GM13977 (cell line): Measurements from ENCODE around the gene MAS1L.

ENCODE experiments used
- DNase-seq: peaks from one replicate; pipeline ENCODE4 v3.0.0; 2012; ENCODE audit warnings: low spot score
- in situ Hi-C: fragments of 300-500 bp; cut with MboI; formaldehyde crosslinking; loops from one replicate; pipeline ENCODE4 v1.12.0; 2022; ENCODE audit warnings: low sequenced_read_pairs, low pct_unique_long_range_greater_than_20kb, mixed read lengths, inconsistent platforms; ENCODE audit not compliant: unreplicated experiment
- TF ChIP-seq, protein P1 (sequence below): IDR thresholded peaks from 2 replicates; pipeline ENCODE4 v1.5.1; 2012; ENCODE audit warnings: mild to moderate bottlenecking, control low read depth; ENCODE audit not compliant: insufficient read depth; ENCODE audit errors: extremely low read depth, missing control alignments

The MAS1L gene

GRCh38 chr6:29500594-29500993, 12.8 kb upstream of the MAS1L start:
- in situ Hi-C loops, result no loop called here
- DNase-seq, result no peak

GRCh38 chr6:29499704-29500103, 11.9 kb upstream of the MAS1L start:
- in situ Hi-C loops, result no loop called here
- TF ChIP-seq, protein P1, sequence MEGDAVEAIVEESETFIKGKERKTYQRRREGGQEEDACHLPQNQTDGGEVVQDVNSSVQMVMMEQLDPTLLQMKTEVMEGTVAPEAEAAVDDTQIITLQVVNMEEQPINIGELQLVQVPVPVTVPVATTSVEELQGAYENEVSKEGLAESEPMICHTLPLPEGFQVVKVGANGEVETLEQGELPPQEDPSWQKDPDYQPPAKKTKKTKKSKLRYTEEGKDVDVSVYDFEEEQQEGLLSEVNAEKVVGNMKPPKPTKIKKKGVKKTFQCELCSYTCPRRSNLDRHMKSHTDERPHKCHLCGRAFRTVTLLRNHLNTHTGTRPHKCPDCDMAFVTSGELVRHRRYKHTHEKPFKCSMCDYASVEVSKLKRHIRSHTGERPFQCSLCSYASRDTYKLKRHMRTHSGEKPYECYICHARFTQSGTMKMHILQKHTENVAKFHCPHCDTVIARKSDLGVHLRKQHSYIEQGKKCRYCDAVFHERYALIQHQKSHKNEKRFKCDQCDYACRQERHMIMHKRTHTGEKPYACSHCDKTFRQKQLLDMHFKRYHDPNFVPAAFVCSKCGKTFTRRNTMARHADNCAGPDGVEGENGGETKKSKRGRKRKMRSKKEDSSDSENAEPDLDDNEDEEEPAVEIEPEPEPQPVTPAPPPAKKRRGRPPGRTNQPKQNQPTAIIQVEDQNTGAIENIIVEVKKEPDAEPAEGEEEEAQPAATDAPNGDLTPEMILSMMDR, result no peak
- DNase-seq, result no peak

More at GRCh38 chr6:29500594-29500993, 12.8 kb upstream of the MAS1L start:
- TF ChIP-seq, protein P1, result no peak

DNA sequence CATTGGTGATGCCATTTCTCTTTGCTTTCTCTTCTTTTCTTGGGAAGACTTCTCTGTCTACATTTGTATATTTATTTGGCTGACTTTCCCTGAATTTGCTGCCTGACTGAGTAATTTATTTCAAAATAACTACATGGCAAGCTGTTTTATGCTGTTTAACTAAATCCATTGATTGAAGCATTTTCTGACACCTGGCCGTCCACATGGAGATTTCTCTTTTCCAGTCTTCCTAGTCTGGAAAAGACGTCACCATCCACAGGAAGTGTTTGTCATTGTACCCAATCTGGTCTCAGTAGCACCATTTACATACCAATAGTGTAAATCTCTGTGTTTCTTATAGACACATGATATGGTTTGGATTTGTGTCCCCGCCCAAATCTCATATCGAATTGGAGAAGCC, 9.2 kb upstream of the MAS1L start:
- DNase-seq, result no peak
- in situ Hi-C loops, result no loop called here
- TF ChIP-seq, protein P1, result no peak

DNA sequence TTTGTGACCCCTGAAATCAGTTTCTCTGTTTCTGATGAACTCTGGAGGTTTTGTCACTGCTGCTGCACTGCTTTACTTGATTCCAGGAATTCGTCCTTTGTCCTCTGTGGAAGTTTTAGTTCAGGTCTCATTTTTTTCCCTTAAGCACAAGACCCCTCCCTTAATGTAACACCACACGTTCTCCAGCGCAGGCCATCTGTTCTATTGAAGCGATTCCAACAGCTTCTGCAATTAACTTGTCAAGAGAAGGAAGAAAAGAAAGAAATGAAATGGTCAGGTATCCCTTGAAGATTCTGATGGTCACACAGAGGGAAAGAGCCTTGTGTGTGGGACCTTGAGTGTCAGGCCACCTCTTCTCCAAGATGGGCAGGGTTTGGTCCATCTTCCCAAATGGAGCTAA, 7.8 kb upstream of the MAS1L start:
- in situ Hi-C loops, result no loop called here
- no peak for DNase-seq
- TF ChIP-seq, protein P1, result no peak

DNA sequence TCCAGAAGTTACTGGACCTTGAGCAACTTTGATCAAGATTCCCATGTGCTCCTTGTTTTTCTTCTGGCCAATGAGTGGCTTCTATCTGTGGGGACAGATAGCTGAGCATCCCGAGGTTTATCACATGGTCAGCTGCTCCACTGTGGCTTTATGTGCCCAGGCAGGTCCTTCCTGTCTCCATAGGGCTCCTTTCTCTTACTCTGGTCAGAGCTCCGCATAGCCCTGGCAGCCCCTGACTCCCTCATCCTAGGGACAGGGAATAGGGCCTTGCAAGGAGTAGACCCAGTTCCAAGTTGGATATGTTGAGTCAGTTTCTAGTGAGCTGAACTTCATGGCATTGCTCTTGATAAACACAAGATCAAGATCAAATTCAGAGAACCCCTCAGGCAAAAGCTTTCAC, 6.4 kb upstream of the MAS1L start:
- in situ Hi-C loops, result no loop called here
- TF ChIP-seq, protein P1, result no peak
- DNase-seq, result no peak

DNA sequence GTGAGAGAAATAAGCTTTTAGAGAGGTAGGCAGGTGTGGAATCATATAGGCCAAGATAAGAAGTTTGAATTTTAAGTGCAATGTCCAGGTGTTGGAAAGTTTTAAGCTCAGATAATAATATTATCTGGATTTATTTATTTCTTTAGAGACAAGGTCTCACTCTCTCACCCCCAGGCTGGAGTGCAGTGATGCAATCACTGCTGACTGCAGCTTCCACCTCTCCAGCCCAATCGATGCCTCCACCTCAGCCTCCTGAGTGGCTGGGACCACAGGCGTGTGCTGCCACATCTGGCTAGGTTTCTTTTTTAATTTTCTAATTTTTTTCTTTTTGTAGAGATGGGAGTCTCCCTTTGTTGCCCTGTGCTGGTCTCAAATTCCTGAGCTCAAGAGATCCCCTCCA, 5.5 kb upstream of the MAS1L start:
- in situ Hi-C loops, result no loop called here
- no peak for DNase-seq
- TF ChIP-seq, protein P1, result no peak

- DNase-seq, result no peak
- in situ Hi-C loops, result no loop called here
- TF ChIP-seq, protein P1, result no peak
These were observed 3.8 kb upstream of the MAS1L start for GRCh38 chr6:29491574-29491973.
